HG03442 (cell line): ENCODE results near the gene TMEM131.

Experiments used
- ATAC-seq: cut with Tn5 transposase; IDR thresholded peaks from one replicate; pipeline ENCODE4 v1.9.1; 2021; ENCODE audit warnings: mild to moderate bottlenecking, moderate library complexity; ENCODE audit not compliant: unreplicated experiment

The TMEM131 gene

GRCh38 chr2:97728091-97728731 is 267.5 kb downstream of the TMEM131 start:
- no peak for ATAC-seq

- ATAC-seq: no peak
Observed at GRCh38 chr2:97727296-97727695, 268.5 kb downstream of the TMEM131 start.

GRCh38 chr2:97726261-97727064 is 269.3 kb downstream of the TMEM131 start:
- ATAC-seq: no peak

- ATAC-seq: no peak
Observed at GRCh38 chr2:97724946-97725688, 270.6 kb downstream of the TMEM131 start.

GRCh38 chr2:97724501-97724900 is 271.2 kb downstream of the TMEM131 start:
- ATAC-seq: no peak

GRCh38 chr2:97724073-97724410 is 271.7 kb downstream of the TMEM131 start:
- no peak for ATAC-seq

GRCh38 chr2:97723156-97724072 is 272.3 kb downstream of the TMEM131 start:
- ATAC-seq: no peak

GRCh38 chr2:97722227-97722626 is 273.5 kb downstream of the TMEM131 start:
- no peak for ATAC-seq

- no peak for ATAC-seq
Observed at GRCh38 chr2:97720746-97721145, 275.0 kb downstream of the TMEM131 start.

GRCh38 chr2:97719362-97720155 is 276.2 kb downstream of the TMEM131 start:
- no peak for ATAC-seq

- peak; percentile 10 for ATAC-seq
Observed at GRCh38 chr2:97718942-97719341, 276.8 kb downstream of the TMEM131 start.

GRCh38 chr2:97718051-97718882 is 277.5 kb downstream of the TMEM131 start:
- peak; percentile 65 for ATAC-seq

- no peak for ATAC-seq
Observed at GRCh38 chr2:97717613-97717995, 278.1 kb downstream of the TMEM131 start.

- ATAC-seq: no peak
Observed at GRCh38 chr2:97716695-97717612, 278.8 kb downstream of the TMEM131 start.

- no peak for ATAC-seq
Observed at GRCh38 chr2:97715951-97716694, 279.6 kb downstream of the TMEM131 start.

GRCh38 chr2:97714950-97715652 is 280.6 kb downstream of the TMEM131 start:
- no peak for ATAC-seq
